Endothelial cell of umbilical vein (primary cell): Measurements from ENCODE around the gene HIGD1C. TPM values are rescaled to one million over a fixed set of nuclear protein-coding genes. Genes with fewer than 3 reads are reported as not detected.

Experiments
- BruUV-seq: library from RNA; stranded (reverse); fragments of 400-500 nt; replicated peaks from 2 replicates; lab custom pipeline; 2021; lab: Mats Ljungman, UMichigan
- CTCF ChIA-PET: fragments of 300-600, 350-600 bp; sonication (Branson Sonifier 250); formaldehyde crosslinking; loops from one replicate; lab custom pipeline; 2021; ENCODE audit warnings: antibody characterized with exemption, inconsistent platforms; lab: Charles Lee
- POLR2A ChIA-PET: fragments of 300-600, 350-600 bp; sonication (Branson Sonifier 250); formaldehyde crosslinking; loops from one replicate; lab custom pipeline; 2021; ENCODE audit warnings: antibody characterized with exemption, inconsistent platforms; lab: Charles Lee
- DNase-seq: peaks from one replicate; pipeline ENCODE4 v3.0.0-alpha.2; 2011; ENCODE audit warnings: low read depth, low spot score
- FAIRE-seq: peaks from 2 replicates; lab custom pipeline; 2011; peaks lifted over from hg19 to GRCh38; lab: Jason Lieb, UNC
- H2AFZ ChIP-seq: 2 replicates; pipeline ENCODE4 v1.6.0; 2012; ENCODE audit warnings: low read depth, low read length, control low read depth, inconsistent platforms
- H3K27ac ChIP-seq: 2 replicates; pipeline ENCODE4 v1.5.1; 2011; ENCODE audit warnings: low read depth, mild to moderate bottlenecking, control low read depth, low read length, moderate library complexity; ENCODE audit not compliant: insufficient read depth
- H3K27me3 ChIP-seq, 2 experiments: 2 replicates each; pipeline versions ENCODE4 v1.6.0 to v1.6.1; 2011; ENCODE audit warnings: low read length in 2 of 2, mixed read lengths in 1 of 2; ENCODE audit not compliant: control insufficient read depth in 2 of 2, insufficient read depth in 2 of 2
- H3K36me3 ChIP-seq, 2 experiments: 2 replicates in 1 of 2; 3 replicates in 1 of 2; pipeline ENCODE4 v1.5.1; 2011; ENCODE audit warnings: low read length in 2 of 2, mild to moderate bottlenecking in 1 of 2, moderate library complexity in 1 of 2; ENCODE audit not compliant: control insufficient read depth in 2 of 2, insufficient read depth in 2 of 2; ENCODE audit errors: extremely low read depth in 1 of 2
- H3K4me1 ChIP-seq: 3 replicates; pipeline ENCODE4 v1.5.1; 2011; ENCODE audit warnings: mild to moderate bottlenecking, low read length; ENCODE audit not compliant: control insufficient read depth, insufficient read depth; ENCODE audit errors: extremely low read depth
- H3K4me2 ChIP-seq: 2 replicates; pipeline ENCODE4 v1.6.1; 2011; ENCODE audit warnings: low read length, control low read depth, mixed read lengths; ENCODE audit not compliant: insufficient read depth
- H3K4me3 ChIP-seq, 3 experiments: fragments of 200-600 bp in 1 of 3; sonication (generic), shearing (Covaris generic) in 1 of 3; replicated peaks in 1 of 3; 2 replicates each; pipeline ENCODE4 v1.5.1; 2011 to 2016; ENCODE audit warnings: control low read depth in 3 of 3, low read length in 3 of 3, mild to moderate bottlenecking in 2 of 3, inconsistent platforms in 1 of 3, low read depth in 1 of 3, moderate library complexity in 1 of 3; ENCODE audit not compliant: insufficient read depth in 1 of 3
- H3K79me2 ChIP-seq: 2 replicates; pipeline ENCODE4 v1.6.0; 2012; ENCODE audit warnings: low read length, inconsistent platforms; ENCODE audit not compliant: control insufficient read depth, insufficient read depth
- H3K9ac ChIP-seq: replicated peaks from 2 replicates; pipeline ENCODE3; 2011; ENCODE audit warnings: low read length, control low read depth; ENCODE audit not compliant: insufficient read depth; ENCODE audit errors: extremely low read depth
- H3K9me1 ChIP-seq: replicated peaks from 3 replicates; pipeline ENCODE4 v1.6.0; 2011; ENCODE audit warnings: mild to moderate bottlenecking, low read length; ENCODE audit not compliant: control insufficient read depth, insufficient read depth; ENCODE audit errors: extremely low read depth
- H3K9me3 ChIP-seq: replicated peaks from 2 replicates; pipeline ENCODE4 v1.5.1; 2012; ENCODE audit warnings: low read length, inconsistent platforms; ENCODE audit not compliant: control insufficient read depth, insufficient read depth
- H4K20me1 ChIP-seq: replicated peaks from 2 replicates; pipeline ENCODE3; 2011; ENCODE audit warnings: mild to moderate bottlenecking, low read length; ENCODE audit not compliant: control insufficient read depth, insufficient read depth; ENCODE audit errors: extremely low read depth
- CTCF ChIP-seq, 2 donors: IDR thresholded peaks; 1 replicate in 1 of 2; 2 replicates in 1 of 2; pipeline ENCODE4 v1.5.1; 2011; ENCODE audit warnings: low read length in 2 of 2, mild to moderate bottlenecking in 2 of 2, moderate library complexity in 2 of 2, control low read depth in 1 of 2, inconsistent platforms in 1 of 2, low read depth in 1 of 2; ENCODE audit not compliant: insufficient read depth in 1 of 2; ENCODE audit errors: extremely low read depth in 1 of 2
- EZH2 ChIP-seq: IDR thresholded peaks from 2 replicates; pipeline ENCODE4 v1.6.1; 2012; ENCODE audit warnings: borderline replicate concordance, low read depth, mild to moderate bottlenecking, moderate library complexity, low read length, inconsistent platforms; ENCODE audit not compliant: severe bottlenecking
- FOS ChIP-seq: IDR thresholded peaks from 2 replicates; pipeline ENCODE4 v1.6.1; 2011; ENCODE audit warnings: mild to moderate bottlenecking, low read length, moderate library complexity, borderline replicate concordance; ENCODE audit not compliant: insufficient read depth
- GATA2 ChIP-seq: IDR thresholded peaks from 2 replicates; pipeline ENCODE4 v1.7.0; 2011; ENCODE audit warnings: low read depth, mild to moderate bottlenecking, moderate library complexity, mixed read lengths, low read length; ENCODE audit not compliant: insufficient read length, insufficient read depth
- JUN ChIP-seq: IDR thresholded peaks from 2 replicates; pipeline ENCODE4 v1.6.1; 2011; ENCODE audit warnings: borderline replicate concordance, low read depth; ENCODE audit not compliant: insufficient read length, insufficient read depth
- MAX ChIP-seq: IDR thresholded peaks from 2 replicates; pipeline ENCODE4 v1.6.1; 2011; ENCODE audit not compliant: insufficient read depth, insufficient read length
- MYC ChIP-seq: IDR thresholded peaks from one replicate; pipeline ENCODE4 v1.6.1; 2011; ENCODE audit warnings: mild to moderate bottlenecking, low read depth, low read length
- POLR2A ChIP-seq: IDR thresholded peaks from 2 replicates; pipeline ENCODE4 v1.6.1; 2012; ENCODE audit warnings: low read depth, mild to moderate bottlenecking, control low read depth, low read length
- POLR2AphosphoS5 ChIP-seq: IDR thresholded peaks from 2 replicates; pipeline ENCODE4 v1.6.1; 2012; ENCODE audit warnings: low read depth, mild to moderate bottlenecking, control low read depth, low read length, moderate library complexity; ENCODE audit not compliant: insufficient read depth
- dilution Hi-C: fragments of 300-500 bp; cut with MboI; formaldehyde crosslinking; loops from one replicate; pipeline ENCODE4 v1.15.0; 2019; ENCODE audit warnings: low sequenced_read_pairs; ENCODE audit not compliant: extremely low pct_ligation_motif_present
- intact Hi-C: fragments of 100-400 bp; cut with micrococcal nuclease; formaldehyde crosslinking; loops from one replicate; pipeline ENCODE4 v1.10.0; 2022
- polyA plus RNA-seq, 4 experiments: library from polyadenylated mRNA; depleted of rRNA in 3 of 4; stranded (reverse) in 3 of 4; unstranded in 1 of 4; fragments of >200 nt; gene quantifications; 2 replicates each; pipeline versions ENCODE4 v1.2.1 to v1.2.3, GENCODE V29; 2011 to 2012; ENCODE audit warnings: missing spikeins in 1 of 4
- total RNA-seq: library from RNA; stranded (reverse); gene quantifications from 2 replicates; pipeline ENCODE4 v1.2.3, GENCODE V29; 2021

The HIGD1C gene
- total and polyA plus RNA-seq, 2 donors (not counting 3 experiments of a cell fraction or from before 2014, with no cell fraction given), result not detected

DNA sequence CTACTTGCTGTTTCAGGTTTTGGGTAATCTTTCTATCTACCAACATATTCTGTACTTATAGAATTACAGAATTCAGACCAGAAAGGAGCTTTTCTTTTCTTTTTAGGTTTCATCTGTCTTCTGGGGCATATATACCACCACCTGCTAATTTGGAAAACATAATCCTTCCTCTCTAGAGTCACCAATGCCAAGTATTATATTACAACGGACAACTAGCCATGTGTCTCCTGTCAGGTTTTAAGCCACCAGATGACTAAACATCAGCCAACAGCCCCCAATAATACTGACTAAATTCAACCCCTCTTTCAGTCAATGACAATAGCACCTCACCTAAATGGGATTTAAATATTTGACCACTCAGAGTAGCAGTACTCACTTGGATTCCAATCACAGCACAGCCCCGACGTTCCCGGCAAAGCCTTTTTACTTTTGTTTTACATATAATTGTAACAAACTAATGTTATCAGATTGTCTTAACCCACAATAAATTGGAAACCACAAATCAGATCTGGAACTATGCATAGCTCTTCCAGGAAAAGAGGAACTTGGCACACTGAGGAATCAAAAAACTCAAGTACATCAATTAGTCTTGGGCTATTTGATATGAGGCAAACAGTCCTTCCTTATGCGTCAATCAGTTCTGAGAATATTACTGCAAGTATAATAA, 60.4 kb downstream of the HIGD1C start:
- dilution Hi-C loops (no loop called here), intact Hi-C loops (no loop called here)
- FAIRE-seq (no peak), DNase-seq (no peak)
- Histone ChIP-seq H3K4me2 (no peak overlapping the region), H3K27me3 (no peaks in the 10 kb centered on the region), H3K9me1 (no peaks in the 10 kb centered on the region), H3K9ac (no peak overlapping the region), H3K9me3 (no peaks in the 10 kb centered on the region), H2AFZ (no peak overlapping the region), H4K20me1 (no peaks in the 10 kb centered on the region), H3K4me3 (no peak overlapping the region), H3K27ac (no peak overlapping the region), H3K4me1 (no peaks in the 10 kb centered on the region), H3K79me2 (peaks cover 30% of the 10 kb centered on the region), H3K36me3 (no peaks in the 10 kb centered on the region)
- BruUV-seq, result no TSS peak
- POLR2A ChIA-PET, result no interaction called here
- TF ChIP-seq POLR2A (no peak), POLR2AphosphoS5 (no peak)
- CTCF ChIA-PET, result interaction anchor here (0.7 to 2.0 kb wide), 4 partner anchors 26 to 248 kb away, joined by 3 to 4 read pairs (median 4); no protein-coding TSS in a partner anchor

DNA sequence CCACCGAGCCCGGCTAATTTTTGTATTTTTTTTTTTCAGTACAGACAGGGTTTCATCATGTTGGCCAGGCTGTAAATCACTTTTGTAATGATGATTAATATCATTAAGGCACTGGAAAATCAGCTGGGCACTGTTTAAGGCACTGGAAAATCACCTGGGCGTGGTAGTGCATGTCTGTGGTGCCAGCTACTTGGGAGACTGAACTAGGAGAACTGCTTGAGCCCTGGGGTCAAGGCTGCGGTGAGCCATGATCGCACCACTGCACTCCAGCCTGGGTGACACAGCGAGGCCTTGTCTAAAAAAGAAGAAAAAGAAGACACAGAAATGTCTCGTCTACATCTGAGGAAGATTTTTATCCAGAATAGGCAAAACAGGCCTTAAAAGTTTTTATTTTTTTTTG, 61.1 kb downstream of the HIGD1C start:
- POLR2A ChIA-PET, result no interaction called here
- dilution Hi-C loops, result no loop called here
- no peak overlapping the region for H2AFZ ChIP-seq

More for the DNA sequence above, 61.1 kb downstream of the HIGD1C start:
- Histone ChIP-seq H3K9ac (no peak overlapping the region), H3K79me2 (peaks cover 32% of the 10 kb centered on the region), H3K4me2 (no peak overlapping the region), H3K4me1 (no peaks in the 10 kb centered on the region), H3K9me3 (no peaks in the 10 kb centered on the region), H3K27ac (no peak overlapping the region), H3K4me3 (no peak overlapping the region), H3K36me3 (no peaks in the 10 kb centered on the region), H3K9me1 (no peaks in the 10 kb centered on the region), H4K20me1 (no peaks in the 10 kb centered on the region), H3K27me3 (no peaks in the 10 kb centered on the region)
- CTCF ChIA-PET, result interaction anchor here (0.7 to 2.0 kb wide), 4 partner anchors 27 to 248 kb away, joined by 3 to 4 read pairs (median 4); no protein-coding TSS in a partner anchor
- no TSS peak for BruUV-seq
- TF ChIP-seq EZH2, result no peak
- TF ChIP-seq FOS, result no peak
- TF ChIP-seq CTCF (IDR thresholded peaks at IDR 0.05; ENCODE audit: extremely low read depth in 1 of 2, insufficient read depth in 1 of 2, low read depth in 1 of 2, low read length in 2 of 2), result no peak
- TF ChIP-seq MYC, result no peak
- no peak for TF ChIP-seq POLR2A
- no peak for TF ChIP-seq MAX
- no peak for TF ChIP-seq JUN
- TF ChIP-seq POLR2AphosphoS5, result no peak
- TF ChIP-seq GATA2, result no peak
- DNase-seq, result no peak
- FAIRE-seq, result no peak
- intact Hi-C loops, result no loop called here
